ENCODE results near the gene ARHGEF11. TPM values are rescaled to one million over a fixed set of nuclear protein-coding genes. Genes with fewer than 3 reads are reported as not detected.

Gene ARHGEF11
- total RNA-seq, 1 donor from 2014 or later: 37.7 TPM

GRCh38 chr1:156949127-156949526, 96.4 kb downstream of the ARHGEF11 start:
- DNase-seq (ENCODE audit: low spot score): no peak

GRCh38 chr1:156948708-156949107, 96.8 kb downstream of the ARHGEF11 start:
- DNase-seq (ENCODE audit: low spot score): no peak

- peak; percentile 76 for DNase-seq (ENCODE audit: low spot score)
Observed at GRCh38 chr1:156947818-156948525, 97.6 kb downstream of the ARHGEF11 start.

GRCh38 chr1:156947127-156947526, 98.4 kb downstream of the ARHGEF11 start:
- peak; percentile 67 for DNase-seq (ENCODE audit: low spot score)

- DNase-seq (ENCODE audit: low spot score): peak; percentile 65
Observed at GRCh38 chr1:156945881-156946661, 99.5 kb downstream of the ARHGEF11 start.

GRCh38 chr1:156944848-156945247, 100.7 kb downstream of the ARHGEF11 start:
- DNase-seq (ENCODE audit: low spot score): peak; percentile 84

GRCh38 chr1:156944268-156944667, 101.3 kb downstream of the ARHGEF11 start:
- DNase-seq (ENCODE audit: low spot score): no peak

- peak; percentile 82 for DNase-seq (ENCODE audit: low spot score)
Observed at GRCh38 chr1:156943756-156944155, 101.8 kb downstream of the ARHGEF11 start.

- peak; percentile 33 for DNase-seq (ENCODE audit: low spot score)
Observed at GRCh38 chr1:156942576-156942975, 103.0 kb downstream of the ARHGEF11 start.

GRCh38 chr1:156942176-156942575, 103.4 kb downstream of the ARHGEF11 start:
- DNase-seq (ENCODE audit: low spot score): no peak

GRCh38 chr1:156941675-156942074, 103.9 kb downstream of the ARHGEF11 start:
- no peak for DNase-seq (ENCODE audit: low spot score)

- DNase-seq (ENCODE audit: low spot score): no peak
Observed at GRCh38 chr1:156939786-156940334, 105.7 kb downstream of the ARHGEF11 start.

- DNase-seq (ENCODE audit: low spot score): no peak
Observed at GRCh38 chr1:156938813-156939212, 106.7 kb downstream of the ARHGEF11 start.

GRCh38 chr1:156937883-156938282, 107.7 kb downstream of the ARHGEF11 start:
- DNase-seq (ENCODE audit: low spot score): no peak

GRCh38 chr1:156936721-156937220, 108.8 kb downstream of the ARHGEF11 start:
- DNase-seq (ENCODE audit: low spot score): no peak

- no peak for DNase-seq (ENCODE audit: low spot score)
Observed at GRCh38 chr1:156936191-156936590, 109.4 kb downstream of the ARHGEF11 start.

- DNase-seq (ENCODE audit: low spot score): no peak
Observed at GRCh38 chr1:156935505-156936128, 109.9 kb downstream of the ARHGEF11 start.

- DNase-seq (ENCODE audit: low spot score): no peak
Observed at GRCh38 chr1:156933136-156933535, 112.4 kb downstream of the ARHGEF11 start.

GRCh38 chr1:156931974-156932710, 113.4 kb downstream of the ARHGEF11 start:
- no peak for DNase-seq (ENCODE audit: low spot score)

GRCh38 chr1:156931211-156931952, 114.2 kb downstream of the ARHGEF11 start:
- DNase-seq (ENCODE audit: low spot score): no peak

All from mesenteric fat pad (tissue), 1 donor.